Endometrial microvascular endothelial cells (primary cell): ENCODE results near the gene SNAP29. TPM values are rescaled to one million over a fixed set of nuclear protein-coding genes. Genes with fewer than 3 reads are reported as not detected.
"Not testable (repeated sequence)": the region's sequence is repeated elsewhere in the genome, so short reads cannot be mapped to it uniquely, and the experiment has no call there.

Source experiments
- in situ Hi-C: cut with HindIII; loops from 2 replicates; pipeline ENCODE4 v1.10.0; 2017; ENCODE audit warnings: low sequenced_read_pairs, low pct_unique_long_range_greater_than_20kb; ENCODE audit errors: inconsistent ontology term
- total RNA-seq: library from RNA; depleted of rRNA; stranded (reverse); fragments of >200 nt; gene quantifications from one replicate; pipeline ENCODE4 v1.2.3, GENCODE V29; 2015; ENCODE audit errors: inconsistent ontology term

Gene SNAP29
- total RNA-seq, 1 donor from 2014 or later = 17.9 TPM

DNA sequence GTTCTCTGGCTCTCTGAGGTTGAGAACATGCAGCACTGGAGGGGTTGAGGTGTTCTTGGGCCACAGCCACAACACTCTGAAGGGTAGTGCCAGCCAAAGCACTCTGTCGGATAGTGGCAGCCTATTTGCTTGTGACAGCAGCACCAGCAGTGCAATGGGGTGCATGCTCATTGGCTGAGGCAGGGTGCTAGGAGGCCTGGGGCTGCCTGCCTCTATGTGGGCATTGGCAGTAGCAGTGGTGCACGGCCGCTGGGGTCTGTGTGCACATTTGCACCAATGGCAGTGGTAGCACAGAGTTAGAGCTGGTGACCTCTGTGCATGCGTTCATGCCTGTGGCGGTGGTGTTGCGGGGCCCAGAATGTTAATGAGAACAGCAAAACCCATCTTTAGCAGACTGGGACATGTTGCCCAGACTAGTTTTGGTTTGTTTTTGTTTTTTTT, 25.6 kb upstream of the SNAP29 start:
- in situ Hi-C loops = no loop called here

DNA sequence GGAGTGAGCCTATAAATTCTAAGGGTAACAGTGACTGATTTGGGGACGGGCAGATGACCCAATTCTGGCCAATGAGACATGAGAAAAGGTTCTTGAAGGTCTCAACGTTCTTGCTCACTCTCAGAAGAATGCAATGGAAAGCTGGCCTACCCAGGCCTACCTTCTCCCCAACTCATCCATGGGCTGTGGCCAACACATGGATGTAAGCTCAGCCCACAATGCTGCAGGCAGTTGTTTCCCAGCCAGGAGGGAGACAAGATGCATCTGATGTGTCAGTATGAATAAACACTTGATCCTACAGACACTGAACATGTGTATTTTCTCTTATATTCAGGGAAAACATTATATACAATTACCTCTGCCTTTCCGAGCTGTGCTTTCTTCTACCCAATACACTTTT, 24.6 kb upstream of the SNAP29 start:
- in situ Hi-C loops = no loop called here

DNA sequence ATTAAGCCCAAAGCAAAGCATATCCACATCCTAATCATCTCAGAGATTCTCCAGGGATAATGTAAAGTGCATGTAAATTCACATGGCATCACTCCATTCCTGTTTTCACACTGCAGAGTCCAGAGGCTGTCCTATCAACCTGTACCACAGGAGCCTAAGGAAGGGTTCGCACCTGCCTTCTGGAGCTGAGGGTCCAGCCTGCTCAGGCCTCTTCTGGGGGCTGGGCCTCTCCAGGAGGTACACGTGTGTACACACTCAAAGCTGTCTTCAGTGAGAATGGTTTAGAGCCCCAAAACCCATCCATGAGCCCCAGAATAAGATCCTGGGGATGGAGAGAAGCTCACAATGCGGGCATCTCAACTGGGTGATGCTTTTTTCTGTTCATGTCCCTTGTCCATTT, 24.1 kb upstream of the SNAP29 start:
- in situ Hi-C loops = no loop called here

DNA sequence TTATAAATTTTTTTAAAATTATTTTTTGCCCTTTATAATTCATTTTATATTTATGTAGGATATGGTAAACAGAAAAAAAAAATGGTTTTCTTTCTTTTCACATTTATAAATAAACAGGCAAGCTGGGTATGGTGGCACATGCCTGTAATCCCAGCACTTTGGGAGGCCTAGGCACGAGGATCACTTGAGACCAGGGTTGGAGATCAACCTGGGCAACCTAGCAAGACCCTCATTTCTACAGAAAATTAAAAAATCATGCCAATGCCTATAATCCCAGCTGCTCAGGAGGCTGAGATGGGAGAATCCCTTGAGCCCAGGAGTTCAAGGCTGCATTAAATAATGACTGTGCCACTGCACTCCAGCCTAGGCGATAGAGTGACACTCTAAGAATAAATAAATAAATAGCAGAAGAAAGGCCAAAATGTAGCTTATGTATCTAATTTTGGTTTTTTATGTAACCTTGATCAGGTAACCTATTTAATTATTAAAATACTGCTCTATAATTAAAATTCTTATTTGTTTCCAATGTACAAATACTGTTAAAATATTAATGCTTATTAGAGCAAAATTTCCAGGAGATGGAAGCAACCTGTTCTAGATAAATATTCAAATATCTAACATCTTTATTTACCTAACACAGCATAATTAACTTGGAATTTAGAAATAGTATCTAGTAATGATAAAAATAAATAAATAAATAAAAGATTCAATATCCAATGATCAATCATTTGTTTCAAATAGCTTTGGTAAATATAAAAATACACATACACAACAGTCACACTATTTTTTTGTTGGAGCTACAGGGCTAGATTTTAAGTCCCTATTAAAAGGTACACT, 21.6 kb upstream of the SNAP29 start:
- in situ Hi-C loops = no loop called here

DNA sequence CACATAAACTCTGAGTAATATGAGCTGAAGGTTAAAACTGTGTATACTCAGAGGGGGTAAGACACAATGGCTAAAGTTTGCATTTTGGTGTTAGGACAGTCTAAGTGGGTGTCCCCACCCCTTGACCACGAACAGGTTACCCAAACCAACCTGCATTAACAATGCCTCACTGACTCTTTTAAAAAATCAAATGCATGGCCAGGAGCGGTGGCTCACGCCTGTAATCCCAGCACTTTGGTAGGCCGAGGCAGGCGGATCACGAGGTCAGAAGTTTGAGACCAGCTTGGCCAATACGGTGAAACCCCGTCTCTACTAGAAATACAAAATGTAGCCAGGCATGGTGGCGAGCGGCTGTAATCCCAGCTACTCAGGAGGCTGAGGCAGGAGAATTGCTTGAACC, 19.5 kb upstream of the SNAP29 start:
- in situ Hi-C loops = not testable (repeated sequence)

DNA sequence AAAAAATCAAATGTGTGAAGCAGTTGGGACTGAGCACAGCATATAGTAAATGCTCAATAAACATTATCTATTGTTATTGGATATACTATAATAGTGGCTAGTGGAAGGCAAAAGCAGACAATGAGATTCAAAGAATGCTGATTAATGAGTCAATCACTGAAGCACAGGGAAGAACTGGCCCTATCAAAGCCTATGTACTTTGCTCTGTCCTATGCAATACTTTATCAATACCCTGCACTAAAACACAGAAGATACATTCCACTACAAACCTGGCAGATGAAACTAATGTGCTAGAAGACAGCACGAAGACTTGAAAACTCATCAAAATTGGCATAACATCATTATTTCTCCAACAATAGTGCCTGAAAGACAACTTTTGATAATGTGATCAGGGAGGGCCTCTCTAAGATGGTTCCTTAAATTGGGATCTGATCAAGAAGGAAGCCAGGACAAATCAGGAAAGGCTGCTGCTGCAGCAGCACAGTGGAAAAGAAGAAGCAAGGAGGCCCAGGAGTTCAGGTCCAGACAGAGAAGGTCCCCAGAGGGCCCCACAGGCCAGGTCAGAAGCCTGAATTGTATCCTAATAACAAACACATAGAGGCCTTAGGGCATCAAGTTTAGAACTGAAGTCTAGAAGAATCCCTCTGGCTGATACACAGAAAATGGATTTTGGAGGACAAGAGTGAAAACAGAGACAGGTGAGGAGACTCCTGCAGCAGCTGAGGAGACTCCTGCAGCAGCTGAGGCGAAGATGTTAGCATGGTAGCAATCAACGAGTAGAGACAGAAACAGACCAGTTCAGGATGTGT, 18.8 kb upstream of the SNAP29 start:
- in situ Hi-C loops = no loop called here

DNA sequence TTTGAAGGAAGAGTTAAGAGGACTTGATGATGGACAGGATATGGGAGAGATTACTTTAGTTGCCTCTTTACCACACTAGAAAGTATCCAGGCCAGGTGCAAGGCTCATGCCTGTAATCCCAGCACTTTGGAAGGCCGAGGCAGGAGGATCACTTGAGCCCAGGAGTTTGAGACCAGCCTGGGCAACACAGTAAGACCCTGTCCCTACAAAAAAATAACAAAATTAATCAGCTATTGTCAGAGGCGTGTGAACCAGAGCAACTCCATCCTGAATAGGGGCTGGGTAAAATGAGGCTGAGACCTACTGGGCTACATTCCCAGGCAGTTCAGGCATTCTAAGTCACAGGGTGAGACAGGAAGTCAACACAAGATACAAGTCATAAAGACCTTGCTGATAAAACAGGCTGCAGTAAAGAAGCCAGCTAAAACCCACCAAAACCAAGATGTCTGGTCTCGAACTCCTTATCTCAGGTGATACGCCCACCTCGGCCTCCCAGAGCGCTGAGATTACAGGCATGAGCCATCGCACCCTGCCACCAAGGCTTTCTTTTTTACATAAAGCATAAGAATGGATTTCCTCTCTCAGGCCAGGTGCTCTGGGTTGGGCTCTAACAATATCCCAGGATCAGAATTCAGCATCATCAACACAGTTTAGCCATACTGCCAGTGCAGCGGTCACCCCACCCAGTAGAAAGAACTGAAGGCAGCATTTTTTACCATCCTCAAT, 18.0 kb upstream of the SNAP29 start:
- in situ Hi-C loops = no loop called here

DNA sequence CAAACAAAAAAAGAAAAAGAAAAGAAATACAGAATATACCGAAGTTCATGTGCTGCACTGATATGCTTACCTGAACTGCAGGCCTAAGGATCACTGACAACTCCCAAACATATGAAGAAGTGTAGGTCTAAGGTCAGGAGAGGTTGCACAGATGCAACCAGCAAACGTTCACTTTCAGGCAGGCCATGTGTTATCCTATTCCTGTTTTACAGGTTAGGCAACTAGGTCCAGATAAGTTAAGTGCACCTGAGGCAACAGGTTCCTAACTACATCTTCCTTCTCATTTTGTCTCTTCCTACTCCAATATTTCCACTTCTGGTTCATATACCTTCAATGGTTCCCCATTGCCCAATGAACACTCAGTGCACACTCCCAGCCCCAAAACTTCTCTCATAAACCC, 15.3 kb upstream of the SNAP29 start:
- in situ Hi-C loops = no loop called here

DNA sequence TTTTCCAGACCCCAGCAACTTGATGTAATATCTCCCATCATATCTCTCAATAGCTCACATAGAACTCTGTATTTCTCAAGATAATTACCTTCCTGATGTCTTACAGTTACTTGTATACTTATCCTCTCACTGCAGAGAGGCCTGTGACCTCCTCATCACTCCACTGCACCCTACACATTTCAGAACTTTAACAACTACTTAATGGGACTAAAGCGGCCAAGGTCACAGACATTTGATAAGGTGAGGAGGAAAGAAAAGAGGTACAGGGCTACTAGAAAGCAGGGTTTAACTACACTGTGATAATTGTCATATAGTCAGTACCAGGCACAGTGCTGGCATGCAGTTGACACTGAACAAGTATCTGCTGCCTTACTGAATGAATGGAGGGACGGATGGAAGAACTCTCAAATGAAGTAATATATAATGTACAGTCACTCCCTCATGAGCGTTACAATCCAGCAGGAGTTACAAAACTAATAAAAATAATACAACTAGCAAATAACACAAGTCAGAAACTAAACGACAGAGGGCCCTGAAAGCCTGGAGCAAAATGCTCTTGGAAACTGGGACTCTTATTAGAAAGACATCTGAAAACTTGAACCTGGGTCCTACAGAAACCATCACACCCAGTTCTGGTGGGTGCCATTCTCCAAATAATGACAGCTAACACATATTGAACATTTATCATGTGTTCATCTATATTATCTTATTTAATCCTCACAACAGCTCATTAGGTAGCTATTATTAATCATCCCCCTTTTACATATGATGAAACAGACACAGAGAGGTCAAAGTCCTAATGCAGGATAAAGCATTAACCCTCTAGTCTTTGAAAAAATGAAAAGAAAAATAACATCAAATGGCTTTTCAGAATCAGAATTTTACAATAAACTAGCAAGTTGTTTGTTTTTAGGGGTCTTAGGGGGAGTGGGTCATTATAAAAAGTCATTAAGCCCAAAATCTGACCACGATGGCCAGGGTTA, 14.5 kb upstream of the SNAP29 start:
- in situ Hi-C loops = no loop called here

DNA sequence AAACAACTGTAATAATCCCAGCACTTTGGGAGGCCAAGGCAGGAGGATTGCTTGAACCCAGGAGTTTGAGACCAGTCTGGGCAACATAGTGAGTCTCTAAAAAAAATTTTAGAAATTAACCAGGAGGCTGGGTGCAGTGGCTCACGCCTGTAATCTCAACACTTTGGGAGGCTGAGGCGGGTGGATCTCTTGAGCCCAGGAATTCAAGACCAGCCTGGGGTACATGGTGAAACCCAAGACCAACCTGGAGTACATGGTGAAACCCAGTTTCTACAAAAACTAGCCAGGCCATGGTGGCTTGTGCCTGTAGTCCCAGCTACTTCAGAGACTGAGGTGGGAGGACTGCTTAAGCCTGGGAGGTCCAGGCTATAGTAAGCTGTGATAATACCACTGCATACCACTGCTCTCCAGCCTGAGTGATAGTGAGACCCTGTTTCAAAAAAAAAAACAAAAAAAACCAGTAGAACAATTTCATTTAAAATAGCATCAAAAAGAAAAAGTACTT, 11.4 kb upstream of the SNAP29 start:
- in situ Hi-C loops = no loop called here

DNA sequence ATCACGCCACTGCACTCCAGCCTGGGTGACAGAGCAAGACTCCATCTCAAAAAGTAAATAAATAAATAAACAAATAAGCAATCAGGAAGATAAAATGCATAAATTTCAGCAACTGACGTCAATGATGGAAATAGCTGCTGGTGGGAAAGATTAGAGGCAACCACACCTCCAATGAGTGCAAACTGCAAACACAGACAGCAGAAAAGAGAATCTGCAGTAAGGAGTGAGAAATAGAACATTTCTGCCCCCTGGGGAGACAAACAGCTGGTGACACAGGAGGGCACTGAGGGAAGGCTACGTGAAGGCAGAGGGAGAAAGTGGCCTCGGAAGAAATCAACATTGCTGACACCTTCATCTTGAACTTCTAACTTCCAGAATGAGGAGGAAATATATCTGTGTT, 6.7 kb upstream of the SNAP29 start:
- in situ Hi-C loops = no loop called here

DNA sequence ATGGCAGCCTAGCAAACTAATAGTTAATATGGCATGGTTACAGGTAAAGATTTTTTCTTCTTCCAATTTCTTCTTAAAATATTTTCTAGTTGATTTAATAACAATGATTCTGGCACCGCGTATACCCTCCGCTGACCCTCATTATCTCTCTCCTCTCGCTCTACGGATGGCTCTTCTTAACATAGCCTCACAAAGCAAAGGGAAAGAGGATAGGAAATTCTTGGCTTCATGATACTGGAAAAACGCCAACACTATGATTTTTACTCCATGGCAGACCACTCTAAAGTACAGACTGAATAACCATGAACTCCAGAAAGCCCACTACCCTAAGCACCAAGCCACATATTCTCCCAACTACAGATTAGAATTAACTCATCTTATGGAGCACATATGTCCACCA, 6.3 kb upstream of the SNAP29 start:
- in situ Hi-C loops = no loop called here

DNA sequence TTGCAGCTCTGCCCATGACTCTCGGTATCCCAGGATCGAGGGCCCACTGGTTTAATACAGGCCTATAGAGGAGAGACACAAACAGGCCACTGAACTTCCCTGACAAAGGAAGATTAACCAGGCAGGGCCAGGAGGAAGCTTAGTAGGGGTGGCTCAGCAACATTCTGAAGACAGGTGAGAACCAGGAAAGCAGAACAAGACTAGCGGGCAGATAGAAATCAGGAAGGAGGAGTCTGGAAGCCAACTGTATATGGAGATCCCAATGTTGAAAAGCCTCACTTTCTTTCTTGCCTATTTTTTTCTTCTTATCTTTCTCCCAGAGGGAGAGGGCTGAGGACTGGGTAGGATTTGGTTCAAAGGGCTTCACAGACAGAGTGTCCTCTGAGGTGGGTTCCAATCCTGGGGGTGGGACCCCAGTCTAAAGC, 5.6 kb upstream of the SNAP29 start:
- in situ Hi-C loops = no loop called here

DNA sequence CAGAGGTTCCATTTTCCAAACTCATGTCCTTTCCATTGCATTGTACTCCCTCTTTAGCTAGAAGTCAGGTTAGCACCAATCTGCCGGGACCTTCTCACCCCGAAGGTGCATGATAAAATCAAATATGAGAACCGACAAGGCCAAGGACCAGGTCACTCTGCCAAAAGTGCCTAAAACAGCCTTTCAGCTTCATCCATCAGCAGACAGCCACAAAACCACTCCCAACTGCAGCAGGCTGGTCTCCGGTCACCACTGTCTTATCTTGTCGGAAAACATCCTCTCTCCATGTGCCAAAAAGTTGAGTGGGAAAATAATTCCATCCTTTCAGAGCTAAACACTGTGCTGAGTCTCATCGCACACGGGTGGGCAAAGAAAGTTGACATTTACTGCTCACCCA, 1.6 kb upstream of the SNAP29 start:
- in situ Hi-C loops = no loop called here

DNA sequence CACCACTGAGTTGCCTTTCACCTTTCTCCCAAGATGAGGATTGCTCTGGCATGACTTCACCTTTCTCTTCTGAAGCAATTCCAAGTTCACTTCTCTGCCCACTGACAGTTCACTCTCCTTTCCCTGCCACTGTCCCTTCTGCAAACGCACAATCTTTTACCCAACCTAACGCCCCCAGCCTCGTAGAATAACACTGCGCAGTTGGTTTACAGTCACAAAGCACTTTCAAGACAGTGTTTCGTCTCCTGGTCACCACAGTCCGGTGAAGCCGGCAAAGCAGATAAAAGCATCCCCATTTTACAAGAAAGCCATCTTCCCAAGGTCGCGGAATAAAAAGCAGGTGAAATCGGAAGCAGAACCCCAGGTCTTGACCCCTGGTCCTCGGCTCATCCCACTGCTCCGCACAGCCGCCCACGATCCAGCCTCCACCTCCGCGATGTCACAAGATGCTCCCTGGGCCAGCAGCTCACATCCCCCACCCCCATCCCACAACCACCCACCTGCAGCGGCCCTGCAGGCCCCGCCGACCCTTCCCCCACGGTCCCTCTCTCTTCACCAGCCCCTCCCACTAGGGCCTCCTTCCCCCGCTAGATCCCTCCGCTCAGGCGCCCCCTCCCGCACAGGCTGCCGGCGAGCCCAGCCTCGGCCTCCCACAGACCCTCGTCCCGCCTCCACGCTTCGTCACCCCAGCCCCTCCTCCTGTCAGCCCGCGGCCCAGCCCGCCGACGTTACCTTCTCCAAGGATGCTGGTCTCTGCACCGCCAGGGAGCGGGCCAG, 781 bp upstream of the SNAP29 start:
- in situ Hi-C loops = no loop called here

DNA sequence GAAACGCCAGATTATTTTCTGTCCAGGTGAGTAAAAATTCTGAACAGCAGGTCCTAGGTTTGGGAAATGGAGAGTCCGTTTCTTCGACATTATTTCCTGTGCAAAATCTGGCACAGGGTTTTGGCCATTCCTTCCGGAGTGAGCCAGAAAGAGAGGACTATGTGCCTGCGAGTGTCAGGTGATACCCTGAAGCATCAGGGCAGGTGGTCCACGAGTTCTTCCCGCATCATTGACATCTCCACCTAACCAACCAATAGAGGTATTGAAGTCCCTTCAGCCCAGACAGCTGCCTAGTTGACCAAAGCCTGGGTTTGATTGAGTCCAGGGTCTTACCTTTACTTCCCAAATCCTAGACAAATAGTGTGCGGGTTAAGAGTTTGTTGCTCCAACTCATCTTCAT, 808 bp downstream of the SNAP29 start:
- in situ Hi-C loops = no loop called here

DNA sequence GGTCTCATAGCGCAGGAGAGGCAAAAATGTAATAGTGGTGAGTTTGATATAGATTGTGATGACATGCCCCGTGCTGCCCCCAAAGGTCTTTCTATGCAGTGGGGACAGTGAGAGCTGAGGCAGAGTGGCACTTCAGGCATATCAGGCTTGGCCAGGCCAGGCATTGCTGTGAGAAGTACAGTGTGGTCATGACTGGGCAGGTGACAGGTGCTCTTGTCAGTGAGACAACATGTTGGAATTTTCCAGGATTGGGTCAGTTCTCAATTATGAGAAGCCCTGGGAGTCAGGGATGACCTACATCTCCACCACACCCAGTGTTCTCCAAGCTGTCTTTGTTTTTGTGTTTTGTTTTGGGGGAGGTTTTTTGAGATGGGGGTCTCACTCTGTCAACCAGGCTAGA, 3.7 kb downstream of the SNAP29 start:
- in situ Hi-C loops = no loop called here

DNA sequence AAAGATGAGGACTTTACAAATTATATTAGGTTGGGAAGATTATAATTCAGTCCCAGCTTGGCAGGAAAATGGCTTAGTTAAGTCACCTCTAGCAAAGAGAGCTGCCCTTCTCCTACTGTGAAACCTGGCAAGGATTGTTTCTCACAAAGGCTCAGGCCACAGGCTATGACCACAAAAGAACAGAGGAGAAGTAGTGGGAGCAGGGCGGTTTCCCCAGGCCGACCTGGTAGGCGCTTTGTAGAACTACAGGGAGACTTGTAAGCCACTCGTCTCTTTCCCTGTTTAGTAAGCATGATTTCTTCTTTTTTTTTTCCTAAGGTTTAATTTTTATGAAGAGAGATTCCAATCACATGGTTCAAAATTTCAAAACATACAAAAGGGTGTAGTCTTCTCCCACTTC, 4.6 kb downstream of the SNAP29 start:
- in situ Hi-C loops = no loop called here
